ENCODE results near the gene SOHLH1. TPM values are rescaled to one million over a fixed set of nuclear protein-coding genes. Genes with fewer than 3 reads are reported as not detected.
A peak's percentile ranks its signal among the peaks of the same experiment; 100 is the strongest.

The SOHLH1 gene
- polyA plus RNA-seq, 2 of the 4 experiments (the other 2 are of a cell fraction) = not detected

DNA sequence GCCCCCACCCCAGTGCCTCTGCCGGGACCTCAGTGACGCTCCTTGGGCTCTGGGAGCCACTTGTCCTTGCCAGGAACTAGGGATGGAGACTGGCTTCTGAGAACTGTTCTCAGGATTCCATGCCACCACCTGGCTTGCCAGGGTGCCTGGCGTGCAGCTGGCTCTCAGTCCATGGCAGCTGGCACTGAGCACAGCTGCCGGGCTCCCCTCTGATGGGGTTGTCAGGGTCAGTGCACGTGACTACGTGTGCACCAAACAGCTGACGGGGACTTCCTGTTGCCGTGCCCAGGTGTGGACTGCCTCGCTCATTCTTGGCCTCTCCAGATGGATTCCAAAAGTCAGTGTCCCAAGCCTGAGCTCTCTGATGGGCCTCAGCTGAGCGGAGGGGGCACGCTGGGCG is 12.1 kb upstream of the SOHLH1 start:
- no peak for ATAC-seq
- H3K27ac ChIP-seq = no peak overlapping the region
- 28% methylated on average over 5 of the region's 12 CpGs for WGBS (ENCODE audit: missing lambda C conversion rate)
- ChIA-PET POLR2A (no interaction called here), CTCF (interaction anchor here (0.9 to 1.9 kb wide), 3 partner anchors 9 to 17 kb away, joined by 3 to 7 read pairs (median 5); partner anchors contain the start of gene KCNT1)
- H3K4me2 ChIP-seq = no peak overlapping the region
- no peaks in the 10 kb centered on the region for H3K9me3 ChIP-seq
- DNase-seq (ENCODE audit: low read depth in 1 of 2, low spot score in 1 of 2) = no peak
- no peak overlapping the region for H3K4me3 ChIP-seq
- FAIRE-seq = no peak
- no peaks in the 10 kb centered on the region for H3K4me1 ChIP-seq
- no peak for TF ChIP-seq RAD21 (conservative IDR thresholded peaks at IDR 0.05 in 1 of 2, IDR thresholded peaks at IDR 0.05 in 1 of 2)
- TF ChIP-seq HDAC2 (IDR thresholded peaks at IDR 0.05) = no peak
- no peak for TF ChIP-seq SMC3 (IDR thresholded peaks at IDR 0.05)
- TF ChIP-seq ZNF302 (CRISPR knock-in tag; IDR thresholded peaks at IDR 0.05) = no peak
- TF ChIP-seq CHD2 (IDR thresholded peaks at IDR 0.05; ENCODE audit: low read length, partially characterized antibody) = no peak
- TF ChIP-seq POLR2AphosphoS2 (conservative IDR thresholded peaks at IDR 0.05; ENCODE audit: low read length) = no peak
- no peak for TF ChIP-seq NFE2L2 (conservative IDR thresholded peaks at IDR 0.05; ENCODE audit: low read length)
- no peak for TF ChIP-seq BCL3 (IDR thresholded peaks at IDR 0.05)
- TF ChIP-seq HOXB5 (CRISPR knock-in tag; IDR thresholded peaks at IDR 0.05) = no peak
- no peak for TF ChIP-seq USF2 (IDR thresholded peaks at IDR 0.05)
- TF ChIP-seq CEBPB (IDR thresholded peaks at IDR 0.05) = no peak

DNA sequence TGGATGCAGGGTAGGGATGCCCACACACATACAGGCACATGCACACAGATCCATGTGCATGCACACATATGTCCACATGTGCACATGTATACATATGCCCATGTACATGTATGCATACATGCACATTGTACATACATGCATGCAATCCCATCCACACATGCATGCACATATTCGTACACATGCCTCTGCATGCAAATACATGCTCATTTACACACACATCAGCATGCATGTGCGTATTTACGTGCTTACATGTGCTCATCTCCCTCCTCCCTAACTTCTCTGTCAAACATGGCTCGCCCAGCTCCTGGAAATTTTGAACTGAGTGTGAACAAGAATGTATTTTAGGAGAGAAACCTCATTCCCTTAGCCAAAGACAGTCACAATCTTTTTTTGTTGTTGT is 8.9 kb upstream of the SOHLH1 start:
- ATAC-seq (no peak), DNase-seq (ENCODE audit: low read depth in 1 of 2, low spot score in 1 of 2) (no peak), FAIRE-seq (no peak)
- ChIA-PET POLR2A (no interaction called here), CTCF (no interaction called here)
- no peak overlapping the region for H3K4me3 ChIP-seq
- WGBS (ENCODE audit: missing lambda C conversion rate) = 52% methylated on average over 4 of the region's 4 CpGs
- no peak overlapping the region for H3K27ac ChIP-seq
- H3K9me3 ChIP-seq = no peaks in the 10 kb centered on the region
- no peak overlapping the region for H3K4me2 ChIP-seq
- TF ChIP-seq, protein P1, sequence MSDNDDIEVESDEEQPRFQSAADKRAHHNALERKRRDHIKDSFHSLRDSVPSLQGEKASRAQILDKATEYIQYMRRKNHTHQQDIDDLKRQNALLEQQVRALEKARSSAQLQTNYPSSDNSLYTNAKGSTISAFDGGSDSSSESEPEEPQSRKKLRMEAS (IDR thresholded peaks at IDR 0.05) = no peak
- TF ChIP-seq MAZ (IDR thresholded peaks at IDR 0.05; ENCODE audit: borderline replicate concordance, low read depth, low read length) = no peak
- no peaks in the 10 kb centered on the region for H3K4me1 ChIP-seq

GRCh38 chr9:135707252-135708138 is 8.2 kb upstream of the SOHLH1 start:
- TF ChIP-seq RCOR1 (IDR thresholded peaks at IDR 0.05; ENCODE audit: low read depth, low read length) (no peak), SREBF2 (IDR thresholded peaks at IDR 0.05) (no peak), SMC3 (IDR thresholded peaks at IDR 0.05) (no peak), HDAC2 (IDR thresholded peaks at IDR 0.05) (no peak), HEYL (CRISPR knock-in tag; IDR thresholded peaks at IDR 0.05) (no peak), ESRRA (IDR thresholded peaks at IDR 0.05; ENCODE audit: borderline replicate concordance, low read length) (no peak), CHD4 (IDR thresholded peaks at IDR 0.05; ENCODE audit: borderline replicate concordance) (no peak), KDM5A (IDR thresholded peaks at IDR 0.05) (no peak), TFCP2L1 (CRISPR knock-in tag; IDR thresholded peaks at IDR 0.05) (no peak), KDM1A (IDR thresholded peaks at IDR 0.05; ENCODE audit: low read depth) (no peak), CBX2 (IDR thresholded peaks at IDR 0.05; ENCODE audit: borderline replicate concordance, low read depth) (no peak), MAFK (IDR thresholded peaks at IDR 0.05; ENCODE audit: partially characterized antibody) (no peak)
- TF ChIP-seq, protein P2, sequence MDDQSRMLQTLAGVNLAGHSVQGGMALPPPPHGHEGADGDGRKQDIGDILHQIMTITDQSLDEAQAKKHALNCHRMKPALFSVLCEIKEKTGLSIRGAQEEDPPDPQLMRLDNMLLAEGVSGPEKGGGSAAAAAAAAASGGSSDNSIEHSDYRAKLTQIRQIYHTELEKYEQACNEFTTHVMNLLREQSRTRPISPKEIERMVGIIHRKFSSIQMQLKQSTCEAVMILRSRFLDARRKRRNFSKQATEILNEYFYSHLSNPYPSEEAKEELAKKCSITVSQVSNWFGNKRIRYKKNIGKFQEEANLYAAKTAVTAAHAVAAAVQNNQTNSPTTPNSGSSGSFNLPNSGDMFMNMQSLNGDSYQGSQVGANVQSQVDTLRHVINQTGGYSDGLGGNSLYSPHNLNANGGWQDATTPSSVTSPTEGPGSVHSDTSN (IDR thresholded peaks at IDR 0.05) = no peak
- no peak for FAIRE-seq
- H3K4me1 ChIP-seq = no peaks in the 10 kb centered on the region
- no peak overlapping the region for H3K27ac ChIP-seq
- CTCF ChIA-PET = interaction anchor here (0.5 to 2.8 kb wide), 6 partner anchors 12 to 92 kb away, joined by 3 to 7 read pairs (median 3); no protein-coding TSS in a partner anchor
- peak overlapping the region; percentile 31; the same call in 2 of the 3 replicates for H3K4me2 ChIP-seq
- no peak overlapping the region for H3K4me3 ChIP-seq
- no peaks in the 10 kb centered on the region for H3K9me3 ChIP-seq
- POLR2A ChIA-PET = no interaction called here
- 10% methylated on average over 18 of the region's 23 CpGs for WGBS (ENCODE audit: missing lambda C conversion rate)
- peak in 1 of 2 experiments; percentile 16 for DNase-seq (ENCODE audit: low read depth in 1 of 2, low spot score in 1 of 2)
- peak in 1 of 2 experiments; percentile 11; a peak in 1 of 6 replicates for ATAC-seq

All from A549 (cell line).